GM06990 (cell line): Measurements from ENCODE around the gene KCTD21.

Experiments
- DNase-seq: peaks from one replicate; pipeline ENCODE4 v3.0.0-alpha.2; 2011; ENCODE audit not compliant: insufficient read length; ENCODE audit errors: extremely low read depth
- H3K27me3 ChIP-seq: replicated peaks from 2 replicates; pipeline ENCODE4 v1.6.0; 2011; ENCODE audit warnings: low read length; ENCODE audit not compliant: control insufficient read depth, insufficient read depth
- H3K36me3 ChIP-seq: 2 replicates; pipeline ENCODE4 v1.5.1; 2011; ENCODE audit warnings: low read length; ENCODE audit not compliant: control insufficient read depth, insufficient read depth
- H3K4me3 ChIP-seq: replicated peaks from 2 replicates; pipeline ENCODE4 v1.5.1; 2011; ENCODE audit warnings: low read depth, mild to moderate bottlenecking, control low read depth, low read length
- CTCF ChIP-seq: IDR thresholded peaks from 2 replicates; pipeline ENCODE4 v1.5.1; 2011; ENCODE audit warnings: low read length, control low read depth, mild to moderate bottlenecking, inconsistent platforms; ENCODE audit not compliant: insufficient read depth, poor library complexity, severe bottlenecking

Gene KCTD21

GRCh38 chr11:78171951-78172350 lies 16.5 kb downstream of the KCTD21 start:
- H3K27me3 ChIP-seq = no peaks in the 10 kb centered on the region

GRCh38 chr11:78170874-78171549 lies 17.4 kb downstream of the KCTD21 start:
- no peak overlapping the region for H3K4me3 ChIP-seq
- no peaks in the 10 kb centered on the region; the same call in 1 of the 2 replicates for H3K36me3 ChIP-seq
- DNase-seq = no peak
- no peaks in the 10 kb centered on the region for H3K27me3 ChIP-seq
- no peak for TF ChIP-seq CTCF

More at GRCh38 chr11:78171951-78172350, 16.5 kb downstream of the KCTD21 start:
- no peak for DNase-seq
- Histone ChIP-seq H3K4me3 (no peak overlapping the region), H3K36me3 (no peaks in the 10 kb centered on the region; the same call in 1 of the 2 replicates)
- no peak for TF ChIP-seq CTCF

GRCh38 chr11:78170413-78170812 lies 18.0 kb downstream of the KCTD21 start:
- no peak for TF ChIP-seq CTCF
- no peak for DNase-seq
- no peaks in the 10 kb centered on the region for H3K27me3 ChIP-seq
- H3K36me3 ChIP-seq = no peaks in the 10 kb centered on the region; the same call in 1 of the 2 replicates
- H3K4me3 ChIP-seq = no peak overlapping the region

- Histone ChIP-seq H3K36me3 (no peaks in the 10 kb centered on the region; the same call in 1 of the 2 replicates), H3K27me3 (no peaks in the 10 kb centered on the region), H3K4me3 (no peak overlapping the region)
- no peak for TF ChIP-seq CTCF
- DNase-seq = no peak
Measured at GRCh38 chr11:78168539-78169477, 19.6 kb downstream of the KCTD21 start.

GRCh38 chr11:78166855-78167469 lies 21.5 kb downstream of the KCTD21 start:
- no peak for TF ChIP-seq CTCF
- Histone ChIP-seq H3K4me3 (no peak overlapping the region), H3K36me3 (no peaks in the 10 kb centered on the region), H3K27me3 (no peaks in the 10 kb centered on the region)
- DNase-seq = no peak
